IPS DF 6.9 (cell line): ENCODE measurements around the gene FAM117B.
"Not testable (repeated sequence)": the region's sequence is repeated elsewhere in the genome, so short reads cannot be mapped to it uniquely, and the experiment has no call there.

ENCODE experiments used
- DNase-seq: peaks from one replicate; pipeline ENCODE4 v3.0.0-alpha.2; 2013; ENCODE audit warnings: low read depth, low spot score
- H3K27ac ChIP-seq: one replicate; pipeline ENCODE4 v1.5.1; 2013; ENCODE audit warnings: low read length, control low read depth
- H3K27me3 ChIP-seq: 2 replicates; pipeline ENCODE4 v1.6.1; 2013; ENCODE audit warnings: mild to moderate bottlenecking, low read length; ENCODE audit not compliant: control insufficient read depth, insufficient read depth
- H3K36me3 ChIP-seq: 2 replicates; pipeline ENCODE4 v1.6.1; 2013; ENCODE audit warnings: low read length; ENCODE audit not compliant: control insufficient read depth, insufficient read depth
- H3K4me1 ChIP-seq: 2 replicates; pipeline ENCODE4 v1.6.1; 2013; ENCODE audit warnings: low read length; ENCODE audit not compliant: control insufficient read depth, insufficient read depth
- H3K4me3 ChIP-seq: 2 replicates; pipeline ENCODE4 v1.5.1; 2013; ENCODE audit warnings: mild to moderate bottlenecking, low read length
- H3K9me3 ChIP-seq: 2 replicates; pipeline ENCODE4 v1.6.1; 2013; ENCODE audit warnings: low read length, inconsistent platforms; ENCODE audit not compliant: control insufficient read depth, insufficient read depth
- WGBS: extraction: QIAGEN DNeasy Blood & Tissue Kit; methylation state at CpG from one replicate; pipeline ENCODE4 v1.1.7; 2013; ENCODE audit warnings: mixed read lengths, missing lambda C conversion rate; ENCODE audit not compliant: insufficient read length, insufficient coverage; 5-methylcytosine and 5-hydroxymethylcytosine counted together

Gene FAM117B

GRCh38 chr2:202805911-202806310 is 171.1 kb downstream of the FAM117B start:
- not testable (repeated sequence) for H3K27me3 ChIP-seq, H3K4me1 ChIP-seq, H3K36me3 ChIP-seq, H3K27ac ChIP-seq, H3K4me3 ChIP-seq, H3K9me3 ChIP-seq
- peak; percentile 16 for DNase-seq
- WGBS, result no CpG with 5 or more reads among the region's 9 CpGs

- no CpG with 5 or more reads among the region's 1 CpG for WGBS
- H3K27me3 ChIP-seq, H3K27ac ChIP-seq, H3K4me1 ChIP-seq, H3K4me3 ChIP-seq, DNase-seq, H3K36me3 ChIP-seq, H3K9me3 ChIP-seq: not testable (repeated sequence)
Measured at GRCh38 chr2:202807431-202808138, 172.8 kb downstream of the FAM117B start.

GRCh38 chr2:202808754-202809153 is 174.0 kb downstream of the FAM117B start:
- H3K9me3 ChIP-seq, result no peaks in the 10 kb centered on the region
- no CpG with 5 or more reads among the region's 3 CpGs for WGBS

GRCh38 chr2:202813387-202813786 is 178.6 kb downstream of the FAM117B start:
- no peak for DNase-seq
- no peaks in the 10 kb centered on the region for H3K36me3 ChIP-seq
- H3K4me1 ChIP-seq, result no peaks in the 10 kb centered on the region
- no peak overlapping the region for H3K4me3 ChIP-seq
- H3K27me3 ChIP-seq, result no peaks in the 10 kb centered on the region
- no peaks in the 10 kb centered on the region for H3K9me3 ChIP-seq
- H3K27ac ChIP-seq, result no peak overlapping the region
- WGBS, result no CpG with 5 or more reads among the region's 3 CpGs

More at GRCh38 chr2:202808754-202809153, 174.0 kb downstream of the FAM117B start:
- Histone ChIP-seq H3K4me1 (no peaks in the 10 kb centered on the region), H3K4me3 (no peak overlapping the region), H3K36me3 (no peaks in the 10 kb centered on the region), H3K27ac (no peak overlapping the region), H3K27me3 (no peaks in the 10 kb centered on the region)
- no peak for DNase-seq

- WGBS, result no CpG with 5 or more reads among the region's 1 CpG
- Histone ChIP-seq H3K9me3 (no peaks in the 10 kb centered on the region), H3K4me1 (no peaks in the 10 kb centered on the region), H3K27me3 (no peaks in the 10 kb centered on the region), H3K36me3 (no peaks in the 10 kb centered on the region), H3K27ac (no peak overlapping the region), H3K4me3 (no peak overlapping the region)
- DNase-seq, result no peak
Measured at GRCh38 chr2:202814226-202814625, 179.5 kb downstream of the FAM117B start.

GRCh38 chr2:202815548-202816360 is 181.0 kb downstream of the FAM117B start:
- Histone ChIP-seq H3K36me3 (no peaks in the 10 kb centered on the region), H3K27ac (no peak overlapping the region), H3K4me3 (no peak overlapping the region), H3K9me3 (no peaks in the 10 kb centered on the region), H3K27me3 (no peaks in the 10 kb centered on the region), H3K4me1 (no peaks in the 10 kb centered on the region)
- DNase-seq, result no peak
- no CpG with 5 or more reads among the region's 4 CpGs for WGBS

GRCh38 chr2:202817771-202818170 is 183.0 kb downstream of the FAM117B start:
- H3K27me3 ChIP-seq, result no peaks in the 10 kb centered on the region
- no peaks in the 10 kb centered on the region for H3K36me3 ChIP-seq
- WGBS, result no CpG with 5 or more reads among the region's 1 CpG
- no peak overlapping the region for H3K27ac ChIP-seq
- no peak overlapping the region for H3K4me3 ChIP-seq
- DNase-seq, result no peak
- H3K4me1 ChIP-seq, result no peaks in the 10 kb centered on the region
- H3K9me3 ChIP-seq, result no peaks in the 10 kb centered on the region

GRCh38 chr2:202818321-202818720 is 183.6 kb downstream of the FAM117B start:
- no CpG with 5 or more reads among the region's 3 CpGs for WGBS
- no peak for DNase-seq
- H3K36me3 ChIP-seq, result no peaks in the 10 kb centered on the region
- H3K9me3 ChIP-seq, result no peaks in the 10 kb centered on the region
- H3K4me1 ChIP-seq, result no peaks in the 10 kb centered on the region
- no peak overlapping the region for H3K27ac ChIP-seq
- H3K27me3 ChIP-seq, result no peaks in the 10 kb centered on the region
- no peak overlapping the region for H3K4me3 ChIP-seq
